HUDEP-2 (cell line): Measurements from ENCODE around the gene NDUFA8.

ENCODE experiments used
- DNase-seq, 76 experiments: peaks; one replicate each; lab custom pipeline; 2025; ENCODE audit not compliant: unreplicated experiment in 76 of 76; lab: John Stamatoyannopoulos, UW

The NDUFA8 gene

DNA sequence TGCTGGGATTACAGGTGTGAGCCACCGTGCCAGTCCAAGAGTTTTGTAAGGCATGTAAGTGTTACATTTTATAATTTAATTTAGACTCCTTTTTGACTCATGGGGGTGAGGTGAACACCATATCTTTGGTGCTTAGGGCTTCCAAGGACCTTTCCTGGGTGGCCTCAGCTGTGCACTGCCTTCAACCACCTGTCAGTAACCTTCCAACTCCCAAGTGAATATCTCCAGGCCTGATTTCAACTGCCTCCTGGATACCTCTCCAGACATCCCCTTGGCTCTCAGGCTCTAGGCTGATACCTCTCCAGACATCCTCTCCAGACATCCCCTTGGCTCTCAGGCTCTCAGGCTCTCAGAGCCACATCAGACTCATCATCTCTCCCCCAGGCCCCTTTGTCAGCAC is 35.5 kb downstream of the NDUFA8 start:
- DNase-seq, result no peak

- peak in 60 of 76 experiments; percentile 9 to 75 (median 52) for DNase-seq
Measured at GRCh38 chr9:122122903-122123632, 36.5 kb downstream of the NDUFA8 start.

GRCh38 chr9:122122468-122122867 is 37.1 kb downstream of the NDUFA8 start:
- no peak for DNase-seq

DNA sequence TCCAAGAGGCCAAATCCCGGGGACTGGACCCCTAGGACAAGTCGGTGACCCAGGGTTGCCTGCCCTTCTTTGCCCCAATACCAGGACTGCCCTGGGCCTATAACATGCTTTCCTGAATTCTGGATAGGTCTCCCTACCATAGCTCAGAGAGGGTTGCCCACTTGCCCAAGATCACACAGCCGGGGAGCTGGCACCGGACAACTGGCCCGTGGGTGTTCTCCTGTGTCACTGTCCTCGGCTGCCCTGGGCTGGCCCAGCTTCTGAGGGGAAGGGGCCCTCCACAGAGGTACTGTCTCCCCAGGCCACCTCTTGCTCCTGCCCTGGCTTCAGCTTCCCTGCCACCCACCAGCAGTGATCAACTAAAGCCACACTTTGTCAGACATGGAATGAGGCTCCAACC is 37.6 kb downstream of the NDUFA8 start:
- DNase-seq, result no peak

- no peak for DNase-seq
Measured at GRCh38 chr9:122121391-122121790, 38.2 kb downstream of the NDUFA8 start.

DNA sequence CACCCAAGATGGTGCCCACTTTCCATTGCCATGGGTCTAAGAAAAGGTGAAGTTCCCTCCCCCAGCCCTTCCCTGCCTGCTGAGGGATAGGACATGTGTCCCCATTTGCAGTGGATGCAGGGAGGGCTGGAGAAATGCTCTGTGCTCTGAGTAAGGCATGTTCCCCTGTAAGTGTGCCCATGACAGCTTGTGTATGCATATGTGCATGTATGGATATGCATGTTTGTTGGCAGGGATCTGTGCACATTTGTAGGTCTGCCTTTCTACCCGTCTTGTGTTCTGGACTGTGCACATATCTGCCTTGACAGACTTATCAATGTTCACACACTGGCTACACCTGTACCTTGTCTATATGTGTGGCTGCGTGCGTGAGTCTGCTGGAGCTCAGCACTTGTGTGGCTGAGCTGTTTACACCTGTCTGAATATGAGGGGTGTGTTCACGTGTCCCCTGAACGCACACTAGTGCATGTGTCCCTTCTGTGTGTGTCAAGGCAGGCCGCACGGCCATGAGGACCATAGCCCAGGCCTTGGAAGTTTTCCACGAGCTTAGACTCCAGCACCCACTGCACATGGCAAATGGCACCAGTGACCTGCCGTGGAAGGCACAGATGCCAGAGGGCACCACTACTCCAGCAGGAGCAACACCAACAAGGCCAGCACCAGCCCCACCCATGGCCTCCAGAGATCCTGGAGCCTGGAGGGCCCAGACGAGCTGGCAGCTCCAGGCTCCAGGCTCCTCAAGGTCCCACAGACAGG is 39.1 kb downstream of the NDUFA8 start:
- DNase-seq, result no peak

GRCh38 chr9:122119721-122120120 is 39.9 kb downstream of the NDUFA8 start:
- DNase-seq, result no peak

- no peak for DNase-seq
Measured at GRCh38 chr9:122119166-122119521, 40.4 kb downstream of the NDUFA8 start.

- no peak for DNase-seq
Measured at GRCh38 chr9:122118343-122119165, 41.0 kb downstream of the NDUFA8 start.

DNA sequence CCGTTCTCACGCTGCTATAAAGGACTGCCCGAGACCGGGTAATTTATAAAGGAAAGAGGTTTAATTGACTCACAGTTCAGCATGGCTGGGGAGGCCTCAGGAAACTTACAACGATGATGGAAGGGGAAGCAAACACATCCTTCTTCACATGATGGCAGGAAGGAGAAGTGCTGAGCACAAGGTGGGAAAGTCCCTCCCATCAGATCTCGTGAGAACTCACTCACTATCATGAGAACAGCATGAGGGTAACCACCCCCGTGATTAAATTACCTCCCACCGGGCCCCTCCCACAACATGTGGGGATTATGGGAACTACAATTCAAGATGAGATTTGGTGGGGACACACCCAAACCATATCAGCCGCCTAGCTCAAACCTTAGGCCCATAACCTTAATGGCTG is 42.3 kb downstream of the NDUFA8 start:
- peak in 1 of 76 experiments; percentile 3 for DNase-seq

DNA sequence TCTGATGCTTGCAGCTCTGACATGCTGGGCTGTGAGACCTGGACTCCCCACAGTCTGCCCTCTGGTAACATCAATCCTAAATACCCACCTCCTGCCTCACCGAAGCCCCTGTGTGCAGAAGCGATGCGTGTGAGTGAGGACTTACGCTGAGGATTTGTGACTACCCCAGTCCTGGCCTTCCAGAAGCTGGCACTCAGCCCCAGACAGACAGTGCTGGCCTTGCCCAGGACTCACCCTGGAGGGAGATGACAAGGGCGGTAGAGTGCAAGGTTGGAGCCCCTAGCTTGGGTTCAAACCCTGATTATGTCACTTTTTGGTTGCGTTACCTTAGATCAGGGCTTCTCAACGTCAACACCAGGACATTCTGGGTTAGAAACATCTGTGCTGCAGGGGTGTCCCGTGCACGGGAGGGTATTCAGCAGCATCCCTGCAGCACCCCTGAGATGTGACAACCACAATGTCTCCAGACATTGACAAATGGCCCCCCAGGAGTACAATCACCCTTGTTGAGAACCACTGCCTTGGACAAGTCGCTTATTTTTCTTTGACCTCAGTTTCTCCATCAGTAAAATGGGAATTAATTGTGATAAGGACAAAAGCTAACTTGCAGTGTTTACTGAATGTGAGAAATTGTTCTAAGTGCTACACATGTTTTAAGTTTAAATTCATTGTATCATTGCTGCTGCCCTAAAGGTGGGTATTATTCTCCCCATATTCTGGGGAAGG is 43.0 kb downstream of the NDUFA8 start:
- no peak for DNase-seq

DNA sequence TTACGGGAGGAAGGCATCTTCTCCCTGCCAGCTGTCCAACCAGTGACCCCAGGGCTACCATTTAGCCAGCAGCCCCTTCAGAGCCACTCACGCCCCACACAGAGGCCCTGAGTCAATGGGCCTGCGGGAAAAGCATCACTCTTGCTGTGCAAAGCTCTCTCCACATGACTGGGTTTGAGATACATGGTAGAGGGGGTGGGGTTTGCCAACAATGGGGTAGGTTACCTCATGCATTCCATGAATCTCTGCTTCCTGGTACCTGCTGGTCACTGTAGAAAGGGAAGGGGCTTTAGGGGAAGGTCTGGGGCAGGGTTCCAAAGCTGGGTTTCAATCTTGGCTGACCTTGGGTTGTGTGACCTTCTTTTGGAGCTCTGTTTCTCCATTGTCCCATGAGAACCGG is 43.5 kb downstream of the NDUFA8 start:
- no peak for DNase-seq

DNA sequence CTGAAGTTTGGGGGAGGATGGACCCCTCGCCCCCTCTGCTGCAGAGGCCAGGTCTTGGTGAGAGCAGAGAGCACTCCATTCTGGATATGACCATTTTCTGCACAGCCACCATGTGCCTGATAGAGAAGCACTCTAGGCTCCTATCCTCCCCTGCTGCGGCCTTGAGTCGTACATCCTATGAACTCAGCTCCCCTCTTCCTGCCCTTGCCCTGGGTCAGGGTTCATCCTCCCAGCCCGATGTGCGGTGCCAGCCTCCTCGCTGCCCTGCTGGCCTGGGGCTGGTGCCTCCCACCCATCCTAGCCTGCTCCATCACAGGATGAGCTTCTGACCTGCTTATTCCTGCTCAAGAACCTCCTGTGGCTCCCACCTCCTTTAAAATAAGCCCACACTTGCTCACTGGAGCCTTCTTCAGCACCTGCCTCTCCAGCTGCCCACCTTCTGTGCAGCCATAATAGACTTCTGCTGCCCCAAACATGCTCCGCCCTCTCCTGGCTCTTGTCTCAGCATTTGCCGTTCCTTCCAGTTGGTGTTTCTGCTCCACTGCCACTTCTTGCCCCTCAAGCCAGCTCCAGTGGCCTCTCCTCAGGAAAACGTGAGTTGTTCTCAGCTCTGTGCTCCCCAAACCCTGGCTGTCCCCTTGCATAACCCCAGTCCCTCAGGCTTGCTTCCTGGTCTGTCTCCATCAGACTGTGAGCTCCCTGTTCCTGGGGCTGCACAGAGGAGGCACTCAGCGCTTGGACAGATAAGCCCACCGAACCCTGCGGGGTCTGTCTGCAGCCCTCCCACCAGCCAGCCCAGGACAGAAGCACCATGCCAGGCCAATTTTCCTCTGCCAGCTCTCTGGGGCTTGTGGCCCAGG is 44.2 kb downstream of the NDUFA8 start:
- no peak for DNase-seq

DNA sequence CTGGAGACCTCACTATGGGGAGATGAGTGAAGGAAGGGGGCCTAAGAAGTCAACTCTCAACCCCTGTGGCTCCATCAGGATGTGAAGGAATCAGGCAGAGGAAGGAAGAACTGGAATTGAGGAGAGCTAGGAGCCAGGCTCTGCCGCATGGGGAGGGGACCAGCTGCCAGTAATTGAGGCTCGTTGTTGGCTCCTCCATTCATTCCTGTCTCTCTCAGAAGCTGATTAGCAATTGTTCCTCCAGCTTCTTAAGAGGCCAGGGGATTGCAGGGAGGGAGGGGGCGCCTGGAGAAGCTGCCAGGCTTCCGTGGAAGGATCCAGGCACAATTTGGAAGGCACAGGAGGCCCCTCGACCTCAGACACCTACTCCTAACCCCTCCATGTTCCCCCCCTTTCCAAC is 46.0 kb downstream of the NDUFA8 start:
- no peak for DNase-seq

DNA sequence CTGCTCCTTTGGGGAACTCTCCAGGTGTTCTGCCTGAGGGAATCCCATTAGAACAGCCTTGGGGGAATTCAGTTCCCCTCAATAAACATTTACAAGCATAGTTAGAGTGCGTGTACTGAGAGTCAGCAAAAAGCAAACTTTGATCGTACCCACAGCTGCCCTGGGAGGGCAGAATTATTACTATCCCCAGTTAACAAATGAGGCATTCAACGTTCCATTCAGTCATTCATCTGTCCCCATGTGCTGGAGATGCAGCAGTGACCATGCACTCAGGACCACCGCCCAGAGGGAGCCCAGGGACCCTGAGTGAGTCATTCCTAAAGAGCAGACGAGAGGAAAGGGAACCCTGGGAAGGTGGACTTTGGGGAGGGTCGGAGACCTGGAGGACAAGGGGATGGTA is 47.3 kb downstream of the NDUFA8 start:
- no peak for DNase-seq

GRCh38 chr9:122111413-122112085 is 48.0 kb downstream of the NDUFA8 start:
- DNase-seq, result no peak

GRCh38 chr9:122110100-122110833 is 49.3 kb downstream of the NDUFA8 start:
- DNase-seq, result no peak

DNA sequence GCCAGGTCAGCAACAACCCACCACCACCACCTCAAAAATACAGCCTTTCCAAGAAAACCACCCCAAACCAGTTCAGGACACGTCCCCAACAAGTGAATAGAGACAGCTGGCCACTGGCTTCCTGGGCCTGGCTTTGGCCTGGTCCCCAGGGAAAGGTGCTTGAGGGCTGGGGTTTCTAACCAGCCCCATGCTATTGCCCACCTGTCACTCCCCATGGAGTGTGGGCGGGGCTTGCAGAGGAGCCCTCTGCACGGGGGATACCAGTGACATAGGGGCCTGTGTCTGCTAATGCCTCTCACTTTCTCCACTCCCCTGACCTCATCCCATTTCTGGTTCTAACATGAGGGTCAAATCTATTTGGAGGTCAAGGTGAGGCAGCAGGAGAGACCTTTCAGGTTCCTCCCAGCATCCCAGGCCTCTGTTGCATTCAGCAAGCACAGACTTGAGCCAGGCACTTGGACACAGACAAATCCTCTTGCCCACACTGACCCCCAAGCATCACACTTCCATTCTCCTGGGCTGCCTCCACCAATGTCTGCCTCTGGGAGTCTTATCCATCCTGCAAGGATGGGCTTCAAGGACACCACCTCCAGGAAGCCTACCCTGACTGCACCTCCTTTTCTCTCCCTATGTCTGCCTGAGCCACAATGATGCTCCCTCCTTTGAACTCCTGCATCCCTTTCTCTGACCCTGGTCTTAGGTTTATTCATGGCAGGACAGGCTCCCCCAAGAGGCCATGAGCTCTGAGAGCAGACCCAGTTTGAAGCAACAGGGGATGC is 50.4 kb downstream of the NDUFA8 start:
- no peak for DNase-seq
